Fibroblast of villous mesenchyme (primary cell): ENCODE measurements around the gene PLD5. TPM values are rescaled to one million over a fixed set of nuclear protein-coding genes. Genes with fewer than 3 reads are reported as not detected.

Experiments
- DNase-seq: peaks from one replicate; pipeline ENCODE4 v3.0.0-alpha.2; 2010; ENCODE audit warnings: low read depth
- H3K4me3 ChIP-seq: 2 replicates; pipeline ENCODE4 v1.5.1; 2011; ENCODE audit warnings: low read depth, mild to moderate bottlenecking, low read length
- total RNA-seq: library from RNA; depleted of rRNA; stranded (reverse); fragments of >200 nt; gene quantifications from 2 replicates; pipeline ENCODE4 v1.2.3, GENCODE V29; 2012
- TF ChIP-seq, protein P1 (sequence below): IDR thresholded peaks from 2 replicates; pipeline ENCODE4 v1.5.1; 2012; ENCODE audit warnings: low read depth, mild to moderate bottlenecking, low read length; ENCODE audit not compliant: insufficient read depth

The PLD5 gene
- total RNA-seq, 1 donor, result not detected

DNA sequence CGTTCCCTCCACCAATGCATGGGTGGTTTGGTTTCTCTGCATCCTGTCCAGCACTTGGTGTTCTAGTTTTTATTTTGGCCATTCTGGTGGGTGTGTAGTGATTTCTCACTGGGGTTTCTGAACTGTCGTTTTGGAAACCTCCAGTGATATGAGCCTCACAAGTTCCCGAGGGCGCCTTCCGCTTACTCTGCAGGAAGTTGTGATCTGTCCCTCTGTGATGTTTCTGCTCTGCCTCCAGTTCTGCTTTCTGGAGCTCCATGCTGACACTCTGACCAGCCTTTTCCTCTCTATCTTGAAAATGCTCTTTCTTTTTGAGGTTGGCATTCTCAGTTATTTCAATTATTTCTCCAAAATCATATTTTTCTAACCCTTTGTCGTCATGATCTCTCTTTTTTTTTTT lies 111.6 kb downstream of the PLD5 start:
- H3K4me3 ChIP-seq, result no peak overlapping the region
- DNase-seq, result no peak
- TF ChIP-seq, protein P1, sequence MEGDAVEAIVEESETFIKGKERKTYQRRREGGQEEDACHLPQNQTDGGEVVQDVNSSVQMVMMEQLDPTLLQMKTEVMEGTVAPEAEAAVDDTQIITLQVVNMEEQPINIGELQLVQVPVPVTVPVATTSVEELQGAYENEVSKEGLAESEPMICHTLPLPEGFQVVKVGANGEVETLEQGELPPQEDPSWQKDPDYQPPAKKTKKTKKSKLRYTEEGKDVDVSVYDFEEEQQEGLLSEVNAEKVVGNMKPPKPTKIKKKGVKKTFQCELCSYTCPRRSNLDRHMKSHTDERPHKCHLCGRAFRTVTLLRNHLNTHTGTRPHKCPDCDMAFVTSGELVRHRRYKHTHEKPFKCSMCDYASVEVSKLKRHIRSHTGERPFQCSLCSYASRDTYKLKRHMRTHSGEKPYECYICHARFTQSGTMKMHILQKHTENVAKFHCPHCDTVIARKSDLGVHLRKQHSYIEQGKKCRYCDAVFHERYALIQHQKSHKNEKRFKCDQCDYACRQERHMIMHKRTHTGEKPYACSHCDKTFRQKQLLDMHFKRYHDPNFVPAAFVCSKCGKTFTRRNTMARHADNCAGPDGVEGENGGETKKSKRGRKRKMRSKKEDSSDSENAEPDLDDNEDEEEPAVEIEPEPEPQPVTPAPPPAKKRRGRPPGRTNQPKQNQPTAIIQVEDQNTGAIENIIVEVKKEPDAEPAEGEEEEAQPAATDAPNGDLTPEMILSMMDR, result no peak

DNA sequence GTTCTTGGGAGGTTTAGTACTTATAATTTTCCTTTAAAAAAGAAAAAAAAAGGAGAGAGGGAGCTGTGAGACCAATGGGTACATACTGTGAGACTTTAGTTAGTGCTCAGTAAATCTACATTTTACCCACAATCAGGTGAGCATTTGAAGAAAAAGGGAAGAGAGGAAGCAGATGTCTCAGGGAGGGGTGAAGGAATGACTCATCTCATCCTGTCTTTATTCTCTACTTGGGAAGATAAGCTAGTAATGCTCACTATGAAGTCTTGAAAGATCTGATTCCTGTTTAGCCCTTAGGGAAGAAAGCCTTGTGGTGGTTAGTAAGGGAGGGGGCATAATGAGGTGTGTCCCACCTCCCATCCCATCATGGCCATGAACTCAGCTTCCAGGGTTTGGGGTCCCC lies 112.6 kb downstream of the PLD5 start:
- no peak for DNase-seq
- no peak overlapping the region for H3K4me3 ChIP-seq
- TF ChIP-seq, protein P1, result no peak

DNA sequence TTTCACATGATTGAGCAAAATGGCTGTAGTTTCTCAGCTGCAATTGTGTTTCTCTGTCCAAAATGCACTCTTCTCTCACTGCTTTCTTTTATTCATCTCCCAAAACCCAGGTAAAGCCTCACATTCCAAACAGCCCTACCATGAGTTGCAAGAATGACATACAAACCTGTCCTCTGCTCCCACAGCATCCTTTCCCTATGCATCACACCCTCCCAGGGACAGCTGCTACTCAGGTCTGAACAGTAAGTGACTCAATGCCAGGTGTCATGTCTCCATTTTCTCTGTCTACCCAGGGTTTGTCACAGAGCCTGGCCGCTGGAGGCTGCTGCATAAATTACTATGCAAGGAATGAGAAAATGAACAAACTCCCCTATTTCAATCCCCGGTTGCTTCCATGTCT lies 118.5 kb downstream of the PLD5 start:
- H3K4me3 ChIP-seq, result no peak overlapping the region

DNA sequence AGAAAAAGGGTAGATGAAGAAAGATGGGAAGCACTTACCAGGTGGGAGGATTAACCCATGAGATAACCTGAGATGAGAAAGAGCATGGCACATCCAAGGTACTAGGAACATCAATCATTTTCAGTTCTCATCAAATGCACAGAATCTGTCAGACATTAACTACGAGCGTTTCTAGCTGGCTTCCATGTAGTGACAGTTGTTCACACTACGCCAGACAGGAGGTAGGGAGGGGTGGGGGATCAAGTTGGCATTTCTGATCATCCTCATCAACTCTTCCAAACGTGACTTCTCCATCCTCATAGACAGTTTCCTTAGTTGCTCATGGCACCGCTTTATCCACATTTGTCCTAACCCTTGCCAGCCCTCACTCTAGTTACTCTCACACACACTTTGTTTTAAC lies 120.2 kb downstream of the PLD5 start:
- DNase-seq, result no peak
- no peak overlapping the region for H3K4me3 ChIP-seq
- TF ChIP-seq, protein P1, result no peak

More for the DNA sequence above, 118.5 kb downstream of the PLD5 start:
- no peak for DNase-seq
- TF ChIP-seq, protein P1, result no peak

DNA sequence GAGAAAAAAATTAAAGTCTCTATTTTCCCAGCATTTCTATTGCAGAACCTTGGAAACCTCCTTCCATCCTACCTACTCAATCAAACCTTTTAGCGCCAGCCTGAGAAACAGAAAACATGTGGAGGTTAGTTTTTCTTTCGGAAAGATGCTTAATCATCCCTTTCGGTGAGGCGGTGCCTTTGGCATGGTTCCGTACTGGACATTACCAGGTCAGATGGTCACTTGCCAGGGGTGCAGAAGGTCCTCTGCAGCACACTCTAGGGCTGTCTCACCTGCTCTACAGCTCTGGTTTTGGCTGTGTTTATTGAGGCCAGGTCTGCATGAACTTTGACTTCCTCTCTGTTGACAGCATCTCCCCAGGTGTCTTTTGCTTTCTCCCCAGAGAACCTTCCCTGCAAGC lies 121.5 kb downstream of the PLD5 start:
- TF ChIP-seq, protein P1, result no peak
- H3K4me3 ChIP-seq, result no peak overlapping the region

DNA sequence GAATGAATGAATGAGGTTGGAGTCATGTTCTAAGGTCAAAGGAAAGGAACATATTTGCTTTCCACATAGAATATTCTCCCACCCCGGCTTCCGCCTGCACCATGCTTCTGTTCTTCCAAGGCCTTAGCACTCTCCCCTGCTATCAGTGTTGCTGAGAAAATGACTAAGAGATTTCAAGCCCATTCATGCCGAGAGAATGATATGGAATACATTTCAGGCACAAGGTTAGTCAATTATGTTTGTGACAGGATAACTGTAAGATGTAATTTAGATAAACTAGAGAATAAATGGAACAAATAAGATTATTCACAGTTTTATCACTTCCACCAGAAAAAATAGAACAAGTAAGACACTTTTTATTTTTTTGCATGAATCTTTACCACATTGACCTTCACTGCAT lies 122.6 kb downstream of the PLD5 start:
- no peak for DNase-seq
- TF ChIP-seq, protein P1, result no peak

More for the DNA sequence above, 121.5 kb downstream of the PLD5 start:
- no peak for DNase-seq

DNA sequence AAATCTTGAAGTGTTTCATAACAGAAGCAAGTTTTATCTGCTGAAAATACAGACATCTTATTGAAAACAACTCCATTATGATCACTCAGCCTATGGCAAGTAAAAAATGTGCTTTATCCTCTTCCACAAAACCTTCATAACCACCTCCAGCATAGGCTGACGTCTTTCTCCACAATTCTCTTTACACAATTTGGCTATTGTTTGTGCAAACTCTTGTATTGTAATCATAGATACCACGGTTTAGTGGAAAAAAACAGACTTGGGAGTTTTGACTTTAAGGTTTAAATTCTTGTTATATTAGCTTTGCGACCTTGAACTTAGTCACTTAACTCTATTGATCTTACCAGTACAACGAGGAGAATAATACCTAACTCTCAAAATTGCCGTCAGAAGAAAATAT lies 126.1 kb downstream of the PLD5 start:
- TF ChIP-seq, protein P1, result no peak
- DNase-seq, result no peak
- no peak overlapping the region for H3K4me3 ChIP-seq

More for the DNA sequence above, 122.6 kb downstream of the PLD5 start:
- no peak overlapping the region for H3K4me3 ChIP-seq
